Sigmoid colon (tissue), 7 donors: Measurements from ENCODE around the gene CCDC187. TPM values are rescaled to one million over a fixed set of nuclear protein-coding genes. Genes with fewer than 3 reads are reported as not detected.

Experiments
- DNase-seq: peaks from one replicate; pipeline ENCODE4 v3.0.0-alpha.2; 2019
- H3K27ac ChIP-seq, 4 donors: fragments of 200-600 bp; sonication (generic); one replicate each; pipeline ENCODE4 v1.5.1; 2016 to 2019; ENCODE audit warnings: mild to moderate bottlenecking in 1 of 4
- H3K27me3 ChIP-seq, 3 donors: fragments of 200-600 bp; sonication (generic); one replicate each; pipeline ENCODE4 v1.5.1; 2019; ENCODE audit warnings: mild to moderate bottlenecking in 1 of 3
- H3K36me3 ChIP-seq, 4 donors: fragments of 200-600 bp; sonication (generic); one replicate each; pipeline ENCODE4 v1.5.1; 2016 to 2019
- H3K4me1 ChIP-seq, 4 donors: fragments of 200-600 bp; sonication (generic); one replicate each; pipeline ENCODE4 v1.5.1; 2017 to 2019
- H3K4me3 ChIP-seq, 4 donors: fragments of 200-600 bp; sonication (generic); one replicate each; pipeline ENCODE4 v1.5.1; 2017 to 2019; ENCODE audit warnings: mild to moderate bottlenecking in 2 of 4, moderate library complexity in 1 of 4
- H3K9me3 ChIP-seq, 4 donors: fragments of 200-600 bp in 3 of 4; sonication (generic) in 3 of 4; one replicate each; pipeline versions ENCODE4 v1.5.1 to v1.6.1; 2013 to 2019
- CTCF ChIP-seq, 4 experiments: fragments of 450-650 bp in 3 of 4; fragments of 200-600 bp in 1 of 4; IDR thresholded peaks; one replicate each; pipeline ENCODE4 v1.5.1; 2016 to 2019; ENCODE audit warnings: antibody characterized with exemption in 4 of 4, mild to moderate bottlenecking in 3 of 4, moderate library complexity in 2 of 4
- EP300 ChIP-seq, 4 donors: sonication (generic); formaldehyde crosslinking; IDR thresholded peaks; one replicate each; pipeline ENCODE4 v1.6.1; 2017; ENCODE audit warnings: antibody characterized with exemption in 4 of 4
- POLR2A ChIP-seq, 2 donors: fragments of 450-650 bp; IDR thresholded peaks; one replicate each; pipeline ENCODE4 v1.6.1; 2016; ENCODE audit warnings: antibody characterized with exemption in 2 of 2, mild to moderate bottlenecking in 2 of 2, moderate library complexity in 2 of 2
- POLR2AphosphoS5 ChIP-seq, 4 donors: sonication (generic); formaldehyde crosslinking; IDR thresholded peaks; one replicate each; pipeline ENCODE4 v1.6.1; 2017; ENCODE audit warnings: antibody characterized with exemption in 4 of 4
- WGBS, 2 donors: extraction: QIAGEN DNeasy Blood & Tissue Kit; methylation state at CpG; one replicate each; pipeline ENCODE4 v1.1.7; 2013; 5-methylcytosine and 5-hydroxymethylcytosine counted together
- intact Hi-C: fragments of 100-400 bp; cut with DNase I; formaldehyde crosslinking; loops from one replicate; pipeline ENCODE4 v1.15.1; 2023
- polyA plus RNA-seq, 3 donors: library from polyadenylated mRNA; stranded (reverse); fragments of 200-250 nt; gene quantifications; one replicate each; pipeline ENCODE4 v1.2.3, GENCODE V29; 2013
- total RNA-seq, 4 donors: library from RNA; depleted of rRNA; stranded (reverse); fragments of >200 nt; gene quantifications; one replicate each; pipeline ENCODE4 v1.1.0, GENCODE V29; 2016
- donor health status: healthy with polysubstance abuse.
- donor health status: Bipolar disorder and iron deficiency.
- donor health status: healthy.

The CCDC187 gene
- total and polyA plus RNA-seq, 7 donors: 0.32 TPM; not detected in 6

- H3K4me1 ChIP-seq: no peaks in the 10 kb centered on the region
- no peaks in the 10 kb centered on the region for H3K36me3 ChIP-seq
- WGBS, 2 donors: 67 to 68% methylated on average over 16 of the region's 16 CpGs
- no peaks in the 10 kb centered on the region for H3K9me3 ChIP-seq
- H3K4me3 ChIP-seq: no peak overlapping the region
- no peak overlapping the region for H3K27ac ChIP-seq
- intact Hi-C loops: no loop called here
- TF ChIP-seq POLR2A (IDR thresholded peaks at IDR 0.05): no peak
- TF ChIP-seq CTCF (IDR thresholded peaks at IDR 0.05): no peak
- DNase-seq: no peak
- no peaks in the 10 kb centered on the region for H3K27me3 ChIP-seq
These were observed 14.9 kb upstream of the CCDC187 start for GRCh38 chr9:136318776-136319241.

- Histone ChIP-seq H3K36me3 (no peaks in the 10 kb centered on the region), H3K4me3 (no peak overlapping the region), H3K9me3 (no peaks in the 10 kb centered on the region), H3K4me1 (no peaks in the 10 kb centered on the region), H3K27me3 (no peaks in the 10 kb centered on the region), H3K27ac (no peak overlapping the region)
- intact Hi-C loops: no loop called here
- 57 to 70% methylated on average over 21 of the region's 21 CpGs for WGBS, 2 donors
- TF ChIP-seq CTCF (IDR thresholded peaks at IDR 0.05): no peak
- no peak for TF ChIP-seq EP300 (IDR thresholded peaks at IDR 0.05)
- TF ChIP-seq POLR2A (IDR thresholded peaks at IDR 0.05): no peak
- TF ChIP-seq POLR2AphosphoS5 (IDR thresholded peaks at IDR 0.05): no peak
- no peak for DNase-seq
These were observed 14.3 kb upstream of the CCDC187 start for GRCh38 chr9:136318111-136318775.

GRCh38 chr9:136317695-136318094, 13.8 kb upstream of the CCDC187 start:
- H3K36me3 ChIP-seq: no peaks in the 10 kb centered on the region
- intact Hi-C loops: no loop called here
- H3K27ac ChIP-seq: no peak overlapping the region
- no peaks in the 10 kb centered on the region for H3K4me1 ChIP-seq
- TF ChIP-seq CTCF (IDR thresholded peaks at IDR 0.05) (no peak), POLR2A (IDR thresholded peaks at IDR 0.05) (no peak), POLR2AphosphoS5 (IDR thresholded peaks at IDR 0.05) (no peak), EP300 (IDR thresholded peaks at IDR 0.05) (no peak)
- no peak for DNase-seq
- no peak overlapping the region for H3K4me3 ChIP-seq
- no peaks in the 10 kb centered on the region for H3K27me3 ChIP-seq
- WGBS, 2 donors: 76 to 85% methylated on average over 16 of the region's 16 CpGs
- no peaks in the 10 kb centered on the region for H3K9me3 ChIP-seq

GRCh38 chr9:136316896-136317676, 13.2 kb upstream of the CCDC187 start:
- H3K9me3 ChIP-seq: no peaks in the 10 kb centered on the region
- no peaks in the 10 kb centered on the region for H3K4me1 ChIP-seq
- peaks cover 0 to 6% (median 0%) of the 10 kb centered on the region in 3 donors for H3K27me3 ChIP-seq
- no peaks in the 10 kb centered on the region for H3K36me3 ChIP-seq
- TF ChIP-seq POLR2AphosphoS5 (IDR thresholded peaks at IDR 0.05) (no peak), EP300 (IDR thresholded peaks at IDR 0.05) (no peak), POLR2A (IDR thresholded peaks at IDR 0.05) (no peak), CTCF (IDR thresholded peaks at IDR 0.05) (no peak)
- H3K4me3 ChIP-seq: no peak overlapping the region
- intact Hi-C loops: no loop called here
- DNase-seq: no peak
- 87 to 90% methylated on average over 13 of the region's 13 CpGs for WGBS, 2 donors
- no peak overlapping the region for H3K27ac ChIP-seq
